HG02678 (cell line): ENCODE data around the gene PPP4R4.
"Not testable (repeated sequence)": the region's sequence is repeated elsewhere in the genome, so short reads cannot be mapped to it uniquely, and the experiment has no call there.

Experiments used
- ATAC-seq: cut with Tn5 transposase; IDR thresholded peaks from one replicate; pipeline ENCODE4 v1.9.1; 2021; ENCODE audit warnings: mild to moderate bottlenecking, moderate library complexity; ENCODE audit not compliant: unreplicated experiment

Gene PPP4R4

GRCh38 chr14:94144765-94145164, 29.4 kb upstream of the PPP4R4 start:
- ATAC-seq = no peak

GRCh38 chr14:94145902-94146527, 28.1 kb upstream of the PPP4R4 start:
- no peak for ATAC-seq

GRCh38 chr14:94152676-94153075, 21.4 kb upstream of the PPP4R4 start:
- no peak for ATAC-seq

- no peak for ATAC-seq
Observed at GRCh38 chr14:94153750-94154342, 20.3 kb upstream of the PPP4R4 start.

- not testable (repeated sequence) for ATAC-seq
Observed at GRCh38 chr14:94156143-94156542, 18.0 kb upstream of the PPP4R4 start.

GRCh38 chr14:94157197-94157596, 16.9 kb upstream of the PPP4R4 start:
- no peak for ATAC-seq

GRCh38 chr14:94158239-94158883, 15.8 kb upstream of the PPP4R4 start:
- no peak for ATAC-seq

- no peak for ATAC-seq
Observed at GRCh38 chr14:94161058-94161457, 13.1 kb upstream of the PPP4R4 start.

- no peak for ATAC-seq
Observed at GRCh38 chr14:94161981-94162380, 12.1 kb upstream of the PPP4R4 start.

- ATAC-seq = no peak
Observed at GRCh38 chr14:94162466-94162865, 11.7 kb upstream of the PPP4R4 start.

GRCh38 chr14:94163796-94164195, 10.3 kb upstream of the PPP4R4 start:
- no peak for ATAC-seq

- no peak for ATAC-seq
Observed at GRCh38 chr14:94164685-94165431, 9.3 kb upstream of the PPP4R4 start.

GRCh38 chr14:94165744-94166143, 8.4 kb upstream of the PPP4R4 start:
- ATAC-seq = no peak

- no peak for ATAC-seq
Observed at GRCh38 chr14:94170136-94170535, 4.0 kb upstream of the PPP4R4 start.

- ATAC-seq = no peak
Observed at GRCh38 chr14:94171208-94171607, 2.9 kb upstream of the PPP4R4 start.

- no peak for ATAC-seq
Observed at GRCh38 chr14:94172545-94172944, 1.6 kb upstream of the PPP4R4 start.

- no peak for ATAC-seq
Observed at GRCh38 chr14:94173471-94173884, 644 bp upstream of the PPP4R4 start.

GRCh38 chr14:94174604-94175010, 485 bp downstream of the PPP4R4 start:
- ATAC-seq = no peak

GRCh38 chr14:94175011-94175745, 1.1 kb downstream of the PPP4R4 start:
- no peak for ATAC-seq

GRCh38 chr14:94175747-94176146, 1.6 kb downstream of the PPP4R4 start:
- no peak for ATAC-seq

- no peak for ATAC-seq
Observed at GRCh38 chr14:94176808-94177207, 2.7 kb downstream of the PPP4R4 start.
